ENCODE data around the gene HSF5. TPM values are rescaled to one million over a fixed set of nuclear protein-coding genes. Genes with fewer than 3 reads are reported as not detected.

Gene HSF5
- total and polyA plus RNA-seq, 4 donors = not detected

DNA sequence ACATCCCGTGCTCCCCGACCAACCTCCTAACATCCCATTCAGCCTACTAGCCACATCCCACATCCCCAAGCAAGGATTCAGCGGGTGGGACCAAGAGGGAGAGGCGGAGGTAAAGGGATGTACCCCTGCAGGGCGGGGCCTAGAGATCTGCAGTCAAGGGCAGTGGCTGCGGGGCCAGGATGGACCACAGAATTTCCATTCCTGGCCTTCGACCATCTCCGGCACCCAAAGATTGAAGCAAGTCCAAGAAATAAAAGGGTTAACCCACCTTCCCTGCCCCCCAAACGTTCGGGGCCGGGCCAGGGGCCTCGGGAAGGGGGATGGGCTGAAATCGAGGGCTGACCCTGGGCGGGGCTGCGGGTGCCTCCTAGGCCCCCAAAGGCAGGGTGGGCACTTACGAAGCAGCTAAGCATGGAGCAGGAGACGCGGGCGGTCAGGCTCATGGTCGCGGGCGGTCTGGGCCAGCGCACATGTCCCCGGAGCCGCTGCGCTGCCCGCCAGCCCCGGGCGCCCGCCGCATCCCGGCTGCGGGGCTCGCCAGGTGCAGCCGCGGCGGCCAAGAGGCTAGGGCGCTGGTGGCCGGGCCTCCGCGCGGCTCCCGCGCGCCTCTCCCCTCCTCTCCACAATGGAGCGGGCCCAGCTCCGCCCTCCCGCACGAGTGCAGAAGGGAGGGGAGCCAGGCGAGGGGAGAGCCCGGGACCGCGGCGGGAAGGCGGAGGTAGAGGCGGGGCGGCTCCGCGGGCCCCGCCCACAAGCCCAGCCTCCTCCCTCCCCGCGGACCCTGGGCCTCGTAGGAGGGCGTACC, 26.0 kb upstream of the HSF5 start, which contains the start of gene MTMR4:
TSS of gene MTMR4 (minus strand) at position 674 of the 805 bp plus-strand sequence. CDS start at position 443, 231 bp downstream.
- WGBS, 2 donors = 1% methylated on average over 50 to 64 of the region's 64 CpGs
- Histone ChIP-seq H3K4me1 (ENCODE audit: control insufficient read depth in 1 of 2, insufficient read depth in 2 of 2, low read length in 2 of 2) (no peaks in the 10 kb centered on the region), H3K27ac (ENCODE audit: low read depth in 1 of 2, low read length in 2 of 2) (peak within 1 kb of the TSS; percentile 72 to 78)

DNA sequence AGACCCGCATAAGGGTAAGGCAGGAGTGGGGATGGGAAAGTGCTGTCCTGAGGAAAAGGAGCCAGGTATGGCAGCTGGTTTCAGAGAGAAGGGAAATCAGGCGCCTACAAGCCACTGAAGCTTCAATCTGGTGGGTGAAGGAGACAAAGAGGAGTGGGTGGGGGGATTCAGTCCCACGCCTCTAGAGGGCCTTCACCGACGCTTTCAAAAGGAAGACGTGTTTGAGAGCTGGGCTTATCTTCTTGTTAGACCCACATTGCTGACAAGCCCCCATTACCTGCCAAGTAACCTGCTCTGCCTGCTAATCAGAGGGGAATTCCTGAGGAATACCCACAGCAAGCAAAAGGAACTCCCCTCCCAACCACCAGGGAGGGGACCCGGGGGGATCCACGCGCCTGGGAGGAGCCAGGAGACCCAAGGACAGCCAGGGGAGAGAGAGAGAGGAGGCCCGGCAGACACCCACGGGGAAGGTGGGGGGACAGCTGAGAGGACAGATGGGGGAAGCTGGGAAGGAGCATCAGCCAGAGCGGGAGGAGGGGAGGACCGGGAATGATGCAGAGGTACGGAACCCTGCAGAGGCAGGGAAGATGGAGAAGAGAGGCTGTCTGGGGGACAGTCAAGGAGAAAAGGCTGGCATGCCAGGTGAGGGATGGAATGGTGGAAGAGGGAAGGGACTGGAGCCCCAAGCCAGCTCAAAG, 25.2 kb upstream of the HSF5 start:
- DNase-seq = no peak
- Histone ChIP-seq H3K4me3 (ENCODE audit: low read length in 2 of 2) (peak overlapping the region; percentile 57 to 69), H3K9me3 (ENCODE audit: control insufficient read depth, low read length) (no peaks in the 10 kb centered on the region), H3K4me1 (ENCODE audit: control insufficient read depth in 1 of 2, insufficient read depth in 2 of 2, low read length in 2 of 2) (no peaks in the 10 kb centered on the region), H3K27me3 (ENCODE audit: control insufficient read depth in 1 of 2, insufficient read depth in 2 of 2, low read length in 1 of 2) (no peaks in the 10 kb centered on the region), H3K27ac (ENCODE audit: low read depth in 1 of 2, low read length in 2 of 2) (no peak overlapping the region), H3K36me3 (ENCODE audit: control insufficient read depth in 1 of 2, insufficient read depth in 2 of 2, low read length in 1 of 2) (peaks cover 0 to 7% of the 10 kb centered on the region in 2 donors)
- WGBS, 2 donors = 38 to 41% methylated on average over 14 of the region's 14 CpGs
- ATAC-seq (ENCODE audit: low FRiP score) = no peak
- intact Hi-C loops (cut with DNase I) = loop anchor here in 1 of 2 donors (10.0 kb wide), 1 partner anchor 181 kb away; the partner anchor contains the start of genes RAD51C and TEX14

More for the DNA sequence above, 26.0 kb upstream of the HSF5 start, which contains the start of gene MTMR4:
- intact Hi-C loops (cut with DNase I) = loop anchor here in 1 of 2 donors (10.0 kb wide), 1 partner anchor 181 kb away; the partner anchor contains the start of genes RAD51C and TEX14
- Histone ChIP-seq H3K9me3 (ENCODE audit: control insufficient read depth, low read length) (no peaks in the 10 kb centered on the region), H3K27me3 (ENCODE audit: control insufficient read depth in 1 of 2, insufficient read depth in 2 of 2, low read length in 1 of 2) (no peaks in the 10 kb centered on the region), H3K36me3 (ENCODE audit: control insufficient read depth in 1 of 2, insufficient read depth in 2 of 2, low read length in 1 of 2) (peaks cover 0 to 4% of the 10 kb centered on the region in 2 donors), H3K4me3 (ENCODE audit: low read length in 2 of 2) (peak within 1 kb of the TSS; percentile 57 to 69)
- ATAC-seq (ENCODE audit: low FRiP score) (peak; percentile 69), DNase-seq (peak; percentile 89 to 94)

DNA sequence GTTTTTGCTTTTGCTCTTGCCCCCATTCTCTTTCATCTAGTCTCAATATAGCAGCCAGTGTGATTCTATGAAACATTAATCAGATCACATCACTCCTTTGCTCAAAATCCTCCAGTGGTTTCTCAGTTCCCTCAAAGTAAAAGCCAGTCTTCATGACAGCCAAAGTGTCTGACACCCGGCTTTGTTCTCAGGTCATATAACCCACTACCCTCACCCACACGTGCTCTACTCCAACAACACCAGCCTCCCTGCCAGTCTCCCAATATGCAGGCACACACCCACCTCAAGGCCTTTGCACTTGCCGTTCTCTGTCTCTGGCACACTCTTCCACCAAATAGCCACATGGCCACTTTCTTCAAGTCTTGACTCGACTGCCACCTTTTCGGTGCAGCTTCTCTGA, 21.9 kb upstream of the HSF5 start:
- no peaks in the 10 kb centered on the region for H3K27me3 ChIP-seq (ENCODE audit: control insufficient read depth in 1 of 2, insufficient read depth in 2 of 2, low read length in 1 of 2)
- DNase-seq (no peak), ATAC-seq (ENCODE audit: low FRiP score) (no peak)
- 88 to 90% methylated on average over 5 of the region's 5 CpGs for WGBS, 2 donors
- H3K27ac ChIP-seq (ENCODE audit: low read depth in 1 of 2, low read length in 2 of 2) = no peak overlapping the region
- peaks cover 0 to 11% of the 10 kb centered on the region in 2 donors for H3K36me3 ChIP-seq (ENCODE audit: control insufficient read depth in 1 of 2, insufficient read depth in 2 of 2, low read length in 1 of 2)
- no peaks in the 10 kb centered on the region for H3K9me3 ChIP-seq (ENCODE audit: control insufficient read depth, low read length)
- no peaks in the 10 kb centered on the region for H3K4me1 ChIP-seq (ENCODE audit: control insufficient read depth in 1 of 2, insufficient read depth in 2 of 2, low read length in 2 of 2)
- intact Hi-C loops (cut with DNase I) = loop anchor here in 1 of 2 donors (10.0 kb wide), 1 partner anchor 185 kb away; the partner anchor contains the start of genes RAD51C and TEX14
- H3K4me3 ChIP-seq (ENCODE audit: low read length in 2 of 2) = no peak overlapping the region

DNA sequence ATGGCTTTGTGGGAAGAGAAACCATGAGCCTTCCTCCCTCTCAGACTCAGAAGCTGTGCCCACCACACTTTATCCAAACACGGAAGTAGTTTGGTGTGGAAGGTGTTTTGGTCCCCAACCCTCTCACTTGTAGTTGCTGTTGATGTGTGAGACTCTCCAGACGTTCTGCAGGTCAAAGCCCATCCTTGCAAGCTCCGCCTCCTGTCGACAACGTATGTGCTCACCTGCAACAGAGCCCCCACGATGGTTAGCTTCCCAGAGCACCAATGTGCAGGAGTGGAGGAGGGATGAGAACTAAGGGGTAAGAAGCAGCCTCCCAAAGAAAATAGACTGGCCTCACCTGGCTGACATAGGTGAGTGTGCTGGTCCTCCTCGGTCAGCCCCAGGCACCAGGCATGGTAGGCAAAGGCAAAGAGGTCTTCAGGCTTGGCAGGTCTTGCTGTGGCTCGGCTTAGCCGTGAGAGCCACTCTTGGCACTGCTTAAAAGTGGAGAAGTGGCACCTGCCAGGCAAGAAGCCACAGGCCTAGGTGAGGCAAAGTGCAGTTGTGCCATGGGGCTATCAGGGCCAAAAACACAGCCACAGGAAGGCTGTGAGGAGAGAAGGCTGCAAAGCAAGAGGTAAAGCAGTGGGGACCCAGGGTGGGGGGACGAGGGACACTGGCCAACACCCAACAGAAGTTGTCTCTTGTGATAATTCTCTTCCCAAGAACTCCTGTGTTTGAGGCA, 20.3 kb upstream of the HSF5 start:
- Histone ChIP-seq H3K4me3 (ENCODE audit: low read length in 2 of 2) (no peak overlapping the region), H3K36me3 (ENCODE audit: control insufficient read depth in 1 of 2, insufficient read depth in 2 of 2, low read length in 1 of 2) (peaks cover 0 to 20% of the 10 kb centered on the region in 2 donors), H3K27ac (ENCODE audit: low read depth in 1 of 2, low read length in 2 of 2) (no peak overlapping the region), H3K9me3 (ENCODE audit: control insufficient read depth, low read length) (no peaks in the 10 kb centered on the region), H3K4me1 (ENCODE audit: control insufficient read depth in 1 of 2, insufficient read depth in 2 of 2, low read length in 2 of 2) (no peaks in the 10 kb centered on the region), H3K27me3 (ENCODE audit: control insufficient read depth in 1 of 2, insufficient read depth in 2 of 2, low read length in 1 of 2) (no peaks in the 10 kb centered on the region)
- intact Hi-C loops (cut with DNase I) = no loop called here
- ATAC-seq (ENCODE audit: low FRiP score) (no peak), DNase-seq (no peak)
- 77 to 83% methylated on average over 10 of the region's 10 CpGs for WGBS, 2 donors

DNA sequence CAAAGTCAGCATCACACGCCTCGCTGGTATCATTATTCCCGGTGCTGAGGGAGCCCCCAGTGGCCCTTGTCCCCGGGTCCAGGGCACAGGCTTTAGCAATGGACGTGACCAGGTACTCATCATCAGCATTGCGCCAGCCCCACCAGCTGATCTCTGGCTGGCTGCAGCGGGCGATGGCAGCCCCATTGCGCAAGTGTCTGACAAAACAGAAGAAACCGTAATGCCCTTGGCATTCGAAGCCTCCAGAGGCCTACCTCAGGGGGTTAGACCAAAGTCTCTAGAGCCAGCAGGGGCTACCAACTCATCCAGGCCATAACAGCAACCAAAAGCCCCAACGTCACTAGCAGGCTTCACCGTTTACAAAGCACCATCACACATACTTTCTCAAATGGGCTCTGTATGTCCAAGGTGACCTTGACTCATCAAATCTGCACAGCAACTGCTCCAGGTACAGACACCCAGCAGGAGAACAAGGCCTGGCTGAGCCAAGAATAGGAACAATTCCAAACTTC, 19.0 kb upstream of the HSF5 start:
- DNase-seq (no peak), ATAC-seq (ENCODE audit: low FRiP score) (peak; percentile 36)
- intact Hi-C loops (cut with DNase I) = no loop called here
- H3K27me3 ChIP-seq (ENCODE audit: control insufficient read depth in 1 of 2, insufficient read depth in 2 of 2, low read length in 1 of 2) = no peaks in the 10 kb centered on the region
- H3K27ac ChIP-seq (ENCODE audit: low read depth in 1 of 2, low read length in 2 of 2) = no peak overlapping the region
- no peaks in the 10 kb centered on the region for H3K9me3 ChIP-seq (ENCODE audit: control insufficient read depth, low read length)
- no peak overlapping the region for H3K4me3 ChIP-seq (ENCODE audit: low read length in 2 of 2)
- 93 to 94% methylated on average over 13 of the region's 13 CpGs for WGBS, 2 donors
- peaks cover 0 to 21% of the 10 kb centered on the region in 2 donors for H3K36me3 ChIP-seq (ENCODE audit: control insufficient read depth in 1 of 2, insufficient read depth in 2 of 2, low read length in 1 of 2)
- H3K4me1 ChIP-seq (ENCODE audit: control insufficient read depth in 1 of 2, insufficient read depth in 2 of 2, low read length in 2 of 2) = no peaks in the 10 kb centered on the region

DNA sequence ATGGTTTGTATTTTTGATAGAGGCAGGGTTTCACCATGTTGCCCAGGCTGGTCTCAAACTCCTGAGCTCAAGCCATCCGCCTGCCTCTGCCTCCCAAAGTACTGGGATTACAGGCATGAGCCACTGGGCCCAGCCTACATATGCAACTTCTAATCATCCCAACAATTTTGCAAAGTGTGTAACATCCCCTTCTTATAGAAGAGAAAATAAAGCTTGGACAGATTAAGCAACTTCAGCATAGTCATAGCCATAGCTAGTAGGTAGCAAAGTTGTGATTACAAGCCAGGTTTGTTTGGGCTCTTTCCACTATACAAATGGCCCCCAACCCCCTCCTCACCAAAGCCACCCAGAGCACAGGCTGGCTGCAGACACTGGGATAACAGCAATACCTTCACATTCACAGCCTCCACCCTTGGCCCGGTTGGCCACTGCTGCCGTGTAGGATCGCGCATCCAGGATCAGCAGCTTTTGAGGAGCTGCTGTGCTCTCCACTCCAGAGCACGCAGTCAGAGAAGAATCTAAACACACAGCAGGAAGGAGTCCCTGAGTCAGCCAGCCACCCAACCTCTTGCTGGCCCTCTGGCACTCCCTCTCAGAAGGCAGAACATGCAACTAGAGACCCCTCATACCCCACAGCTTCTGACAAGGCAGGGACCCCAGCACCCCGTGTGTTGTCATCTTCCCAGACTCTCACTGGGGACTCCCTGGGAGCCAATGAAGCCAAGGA, 18.3 kb upstream of the HSF5 start:
- no peak for DNase-seq
- Histone ChIP-seq H3K4me3 (ENCODE audit: low read length in 2 of 2) (no peak overlapping the region), H3K9me3 (ENCODE audit: control insufficient read depth, low read length) (no peaks in the 10 kb centered on the region), H3K36me3 (ENCODE audit: control insufficient read depth in 1 of 2, insufficient read depth in 2 of 2, low read length in 1 of 2) (peaks cover 0 to 19% of the 10 kb centered on the region in 2 donors), H3K27ac (ENCODE audit: low read depth in 1 of 2, low read length in 2 of 2) (no peak overlapping the region), H3K27me3 (ENCODE audit: control insufficient read depth in 1 of 2, insufficient read depth in 2 of 2, low read length in 1 of 2) (no peaks in the 10 kb centered on the region), H3K4me1 (ENCODE audit: control insufficient read depth in 1 of 2, insufficient read depth in 2 of 2, low read length in 2 of 2) (no peaks in the 10 kb centered on the region)
- ATAC-seq (ENCODE audit: low FRiP score) = no peak
- WGBS, 2 donors = 89% methylated on average over 7 of the region's 7 CpGs
- intact Hi-C loops (cut with DNase I) = no loop called here

DNA sequence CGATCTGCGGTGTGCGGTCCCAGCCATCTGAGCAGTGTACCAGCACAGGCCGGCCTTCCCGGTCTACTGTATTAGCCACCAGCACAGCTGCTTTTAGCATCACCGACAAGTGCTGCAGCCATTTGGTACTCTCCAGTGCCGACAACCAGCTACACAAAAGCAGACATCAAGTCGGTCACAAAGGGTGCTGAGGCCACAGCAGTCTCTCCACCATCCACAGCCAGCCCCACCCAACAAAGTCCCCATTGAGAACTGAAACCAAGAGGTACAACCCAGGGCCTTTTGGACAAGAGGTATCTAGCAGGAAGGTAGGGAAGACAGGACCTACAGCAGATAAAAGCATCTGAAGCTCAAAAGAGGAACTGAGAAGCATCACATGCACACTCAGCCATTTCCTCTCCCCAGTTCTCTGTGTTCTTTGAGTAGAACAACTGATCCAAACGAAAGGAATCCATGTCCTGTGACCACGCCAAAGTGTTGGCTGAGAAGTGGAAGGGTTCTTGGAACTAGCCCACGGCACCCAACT, 16.7 kb upstream of the HSF5 start:
- Histone ChIP-seq H3K27ac (ENCODE audit: low read depth in 1 of 2, low read length in 2 of 2) (no peak overlapping the region), H3K27me3 (ENCODE audit: control insufficient read depth in 1 of 2, insufficient read depth in 2 of 2, low read length in 1 of 2) (no peaks in the 10 kb centered on the region), H3K4me1 (ENCODE audit: control insufficient read depth in 1 of 2, insufficient read depth in 2 of 2, low read length in 2 of 2) (no peaks in the 10 kb centered on the region), H3K4me3 (ENCODE audit: low read length in 2 of 2) (no peak overlapping the region), H3K9me3 (ENCODE audit: control insufficient read depth, low read length) (no peaks in the 10 kb centered on the region), H3K36me3 (ENCODE audit: control insufficient read depth in 1 of 2, insufficient read depth in 2 of 2, low read length in 1 of 2) (peaks cover 0 to 19% of the 10 kb centered on the region in 2 donors)
- WGBS, 2 donors = 79 to 81% methylated on average over 11 of the region's 11 CpGs
- ATAC-seq (ENCODE audit: low FRiP score) = no peak
- DNase-seq = no peak
- intact Hi-C loops (cut with DNase I) = no loop called here

All from aorta (tissue), 5 donors.